Activated naive CD4-positive, alpha-beta T cell treated with anti-CD3 and anti-CD28 coated beads, Interleukin-2, amount 50 U/mL, for 72 hours (primary cell): Measurements from ENCODE around the gene LRP1B. TPM values are rescaled to one million over a fixed set of nuclear protein-coding genes. Genes with fewer than 3 reads are reported as not detected.

Experiments
- ATAC-seq, 2 donors: fragments of 150-1000 bp; cut with Tn5 transposase; 2 replicates each; pipeline ENCODE4 v1.10.0; 2021; ENCODE audit warnings: mild to moderate bottlenecking in 2 of 2, moderate library complexity in 2 of 2
- DNase-seq, 2 donors: peaks; one replicate each; pipeline ENCODE4 v3.0.0; 2021 to 2022; ENCODE audit warnings: low spot score in 2 of 2
- H3K27ac Mint-ChIP-seq, 2 donors: one replicate each; pipeline ENCODE4 v1.8.0; 2022; ENCODE audit warnings: mild to moderate bottlenecking in 2 of 2, mixed read lengths in 2 of 2
- H3K36me3 Mint-ChIP-seq, 2 donors: one replicate each; pipeline ENCODE4 v1.8.0; 2022; ENCODE audit warnings: mixed read lengths in 2 of 2
- H3K9me3 Mint-ChIP-seq, 2 donors: one replicate each; pipeline ENCODE4 v1.8.0; 2022; ENCODE audit warnings: mixed read lengths in 2 of 2
- total RNA-seq, 2 donors: library from RNA; stranded (reverse); gene quantifications; one replicate each; pipeline ENCODE4 v1.2.3, GENCODE V29; 2022

Gene LRP1B
- total RNA-seq, 2 donors from 2014 or later: not detected

GRCh38 chr2:141598982-141599381 is 531.8 kb downstream of the LRP1B start:
- Mint-ChIP-seq H3K36me3 (no peaks in the 10 kb centered on the region), H3K27ac (no peak overlapping the region), H3K9me3 (peaks cover 19 to 22% of the 10 kb centered on the region in 2 donors)
- ATAC-seq: no peak
- no peak for DNase-seq

- DNase-seq: no peak
- H3K36me3 Mint-ChIP-seq: peaks cover 0 to 6% of the 10 kb centered on the region in 2 donors
- ATAC-seq: no peak
- H3K9me3 Mint-ChIP-seq: peaks cover 26 to 29% of the 10 kb centered on the region in 2 donors
- no peak overlapping the region for H3K27ac Mint-ChIP-seq
Measured at GRCh38 chr2:141595316-141595920, 535.4 kb downstream of the LRP1B start.

GRCh38 chr2:141591787-141592186 is 539.0 kb downstream of the LRP1B start:
- no peak for ATAC-seq
- H3K36me3 Mint-ChIP-seq: peaks cover 0 to 6% of the 10 kb centered on the region in 2 donors
- no peak overlapping the region for H3K27ac Mint-ChIP-seq
- no peak for DNase-seq
- peaks cover 12 to 18% of the 10 kb centered on the region in 2 donors for H3K9me3 Mint-ChIP-seq

DNA sequence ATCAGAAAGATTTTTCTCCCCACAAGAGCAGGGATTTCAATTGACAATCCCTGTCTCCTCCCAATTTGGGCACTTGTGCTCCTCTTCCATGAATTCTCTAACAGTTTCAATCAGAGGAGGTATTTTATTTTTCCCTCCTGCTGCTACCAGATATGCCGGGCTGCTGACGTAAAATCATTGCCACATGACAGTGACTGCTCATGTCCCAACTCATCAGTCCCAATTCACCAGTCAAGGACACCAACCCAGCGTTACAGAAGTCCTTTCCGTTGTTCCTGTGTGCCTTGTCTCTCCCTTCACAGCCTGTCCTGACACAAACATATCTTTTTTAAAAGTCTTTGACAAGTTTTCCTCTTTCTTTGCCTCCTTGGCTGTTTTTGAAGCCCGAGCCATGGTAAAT is 540.2 kb downstream of the LRP1B start:
- peaks cover 12 to 18% of the 10 kb centered on the region in 2 donors for H3K9me3 Mint-ChIP-seq
- no peak for DNase-seq
- H3K36me3 Mint-ChIP-seq: peaks cover 0 to 6% of the 10 kb centered on the region in 2 donors
- ATAC-seq: no peak
- no peak overlapping the region for H3K27ac Mint-ChIP-seq

DNA sequence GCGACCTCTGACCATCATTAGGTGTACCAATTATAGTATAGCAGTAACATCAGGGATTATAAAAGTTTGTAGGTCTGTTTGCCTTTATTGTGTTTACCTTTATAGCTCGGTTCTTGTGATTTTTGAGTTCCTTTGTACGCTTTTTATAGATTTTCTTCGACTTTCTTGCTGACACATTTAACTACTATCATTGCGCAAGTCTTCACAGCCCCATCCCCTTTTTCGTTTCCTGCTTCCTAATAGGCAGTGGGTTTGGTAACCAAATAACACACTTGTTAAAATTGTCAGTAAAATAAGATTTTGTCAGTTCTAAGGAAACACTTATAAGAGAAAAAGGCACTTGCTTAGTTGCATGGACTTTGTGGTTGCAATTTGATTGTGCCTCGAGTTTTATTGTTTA is 541.5 kb downstream of the LRP1B start:
- no peak for ATAC-seq
- DNase-seq: no peak
- H3K36me3 Mint-ChIP-seq: peaks cover 0 to 6% of the 10 kb centered on the region in 2 donors
- H3K9me3 Mint-ChIP-seq: peaks cover 12 to 17% of the 10 kb centered on the region in 2 donors
- no peak overlapping the region for H3K27ac Mint-ChIP-seq

DNA sequence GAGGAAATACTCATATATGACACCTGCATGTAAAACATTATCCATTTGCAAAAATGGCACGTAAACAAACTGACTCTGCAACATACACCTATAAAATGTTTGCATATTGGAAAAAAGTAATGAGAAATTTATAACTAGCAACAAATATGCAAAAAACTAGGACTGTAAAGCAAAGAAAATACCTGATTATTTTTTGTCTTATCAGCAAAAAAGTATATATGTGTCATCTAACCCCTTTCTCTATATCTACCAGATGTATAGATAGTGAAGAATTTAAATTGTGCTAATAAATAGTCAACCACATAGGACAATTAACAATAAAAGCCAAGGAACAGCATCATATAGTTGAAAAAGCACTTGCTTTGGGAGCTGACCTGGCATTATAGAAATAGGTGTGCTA is 543.8 kb downstream of the LRP1B start:
- DNase-seq (no peak), ATAC-seq (no peak)
- H3K9me3 Mint-ChIP-seq: peaks cover 7 to 13% of the 10 kb centered on the region in 2 donors
- H3K27ac Mint-ChIP-seq: no peak overlapping the region
- H3K36me3 Mint-ChIP-seq: peaks cover 0 to under 1% of the 10 kb centered on the region in 2 donors

GRCh38 chr2:141582213-141582612 is 548.6 kb downstream of the LRP1B start:
- ATAC-seq (no peak), DNase-seq (no peak)
- H3K9me3 Mint-ChIP-seq: peaks cover 8% of the 10 kb centered on the region in 2 donors
- H3K36me3 Mint-ChIP-seq: no peaks in the 10 kb centered on the region
- no peak overlapping the region for H3K27ac Mint-ChIP-seq

DNA sequence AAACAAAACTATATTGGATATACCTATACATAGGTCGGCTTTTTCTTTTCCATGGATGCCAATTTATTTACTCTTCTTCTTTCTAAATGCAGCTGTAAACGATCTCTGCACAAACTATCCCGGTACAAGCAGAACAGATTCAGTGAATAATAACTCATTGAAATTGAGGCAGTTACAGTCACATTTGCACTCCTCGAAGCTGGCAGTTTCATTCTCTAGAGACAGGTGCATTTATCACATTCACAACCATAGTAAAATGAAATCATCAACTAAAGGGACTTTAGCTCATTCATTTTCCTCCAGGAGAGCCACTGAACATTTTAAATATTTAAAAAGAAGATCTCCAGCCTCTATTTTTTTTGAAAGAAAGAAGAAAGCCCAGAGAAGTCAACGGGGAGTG is 551.7 kb downstream of the LRP1B start:
- no peak for ATAC-seq
- Mint-ChIP-seq H3K27ac (no peak overlapping the region), H3K9me3 (peaks cover 8 to 14% of the 10 kb centered on the region in 2 donors), H3K36me3 (no peaks in the 10 kb centered on the region)
- no peak for DNase-seq

- Mint-ChIP-seq H3K9me3 (peaks cover 11 to 25% of the 10 kb centered on the region in 2 donors), H3K36me3 (peaks cover 0 to 5% of the 10 kb centered on the region in 2 donors)
- ATAC-seq: no peak
Measured at GRCh38 chr2:141570474-141571131, 560.2 kb downstream of the LRP1B start.

GRCh38 chr2:141569941-141570340 is 560.9 kb downstream of the LRP1B start:
- no peak for ATAC-seq
- H3K9me3 Mint-ChIP-seq: peaks cover 11 to 25% of the 10 kb centered on the region in 2 donors
- no peak overlapping the region for H3K27ac Mint-ChIP-seq
- DNase-seq: no peak
- peaks cover 0 to 5% of the 10 kb centered on the region in 2 donors for H3K36me3 Mint-ChIP-seq

More at GRCh38 chr2:141570474-141571131, 560.2 kb downstream of the LRP1B start:
- DNase-seq: no peak
- no peak overlapping the region for H3K27ac Mint-ChIP-seq

- peaks cover 0 to 5% of the 10 kb centered on the region in 2 donors for H3K9me3 Mint-ChIP-seq
Measured at GRCh38 chr2:141565597-141565996, 565.2 kb downstream of the LRP1B start.

DNA sequence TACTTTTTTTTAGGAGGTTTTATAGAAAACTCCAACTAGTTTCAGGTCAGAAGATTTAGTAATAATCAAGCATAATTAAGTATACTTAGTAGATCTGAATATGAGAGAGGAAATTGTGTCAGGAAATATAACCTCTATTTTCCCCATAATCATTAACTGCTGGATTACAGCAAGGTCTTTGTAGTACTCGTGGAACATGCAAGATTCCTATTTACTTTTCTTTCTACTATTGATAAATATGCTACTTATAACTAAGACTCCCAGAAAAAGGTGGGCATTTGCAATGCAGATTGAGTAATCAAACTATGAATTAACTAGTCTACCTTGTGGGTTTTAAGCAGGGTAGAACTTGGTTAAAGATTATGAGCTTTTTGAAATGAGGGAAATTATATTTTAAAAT is 570.1 kb downstream of the LRP1B start:
- ATAC-seq: no peak
- H3K9me3 Mint-ChIP-seq: peaks cover 0 to 3% of the 10 kb centered on the region in 2 donors
- no peak overlapping the region for H3K27ac Mint-ChIP-seq
- no peaks in the 10 kb centered on the region for H3K36me3 Mint-ChIP-seq
- DNase-seq: no peak

More at GRCh38 chr2:141565597-141565996, 565.2 kb downstream of the LRP1B start:
- H3K36me3 Mint-ChIP-seq: no peaks in the 10 kb centered on the region
- DNase-seq (no peak), ATAC-seq (no peak)
- no peak overlapping the region for H3K27ac Mint-ChIP-seq

GRCh38 chr2:141557329-141558095 is 573.3 kb downstream of the LRP1B start:
- Mint-ChIP-seq H3K36me3 (no peaks in the 10 kb centered on the region), H3K27ac (no peak overlapping the region), H3K9me3 (peaks cover 3 to 4% of the 10 kb centered on the region in 2 donors)
- no peak for DNase-seq
- no peak for ATAC-seq

GRCh38 chr2:141555876-141556470 is 574.8 kb downstream of the LRP1B start:
- no peak for ATAC-seq

DNA sequence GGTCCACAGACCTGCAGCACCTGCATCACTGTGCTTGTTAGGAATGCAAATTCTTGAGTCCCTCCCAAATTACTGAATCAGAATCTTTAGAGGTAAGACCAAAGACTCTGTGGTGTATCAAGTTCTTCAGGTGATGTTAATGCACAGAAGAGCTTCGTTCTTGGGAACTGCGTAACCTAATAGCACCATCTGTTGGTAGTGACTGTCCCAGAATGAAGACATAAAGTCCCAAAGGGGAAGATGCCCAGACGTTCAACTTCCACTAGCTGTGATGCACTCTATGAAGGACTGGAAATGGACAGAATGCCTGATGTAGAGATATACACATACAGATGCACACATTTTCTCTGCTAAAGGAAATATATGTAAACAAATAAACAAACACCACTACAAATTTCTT is 576.0 kb downstream of the LRP1B start:
- no peak overlapping the region for H3K27ac Mint-ChIP-seq
- peaks cover 3 to 4% of the 10 kb centered on the region in 2 donors for H3K9me3 Mint-ChIP-seq
- ATAC-seq (no peak), DNase-seq (no peak)
- no peaks in the 10 kb centered on the region for H3K36me3 Mint-ChIP-seq

More at GRCh38 chr2:141555876-141556470, 574.8 kb downstream of the LRP1B start:
- Mint-ChIP-seq H3K36me3 (no peaks in the 10 kb centered on the region), H3K27ac (no peak overlapping the region), H3K9me3 (peaks cover 3 to 4% of the 10 kb centered on the region in 2 donors)
- DNase-seq: no peak

GRCh38 chr2:141534666-141535362 is 596.0 kb downstream of the LRP1B start:
- no peaks in the 10 kb centered on the region for H3K36me3 Mint-ChIP-seq
- no peak overlapping the region for H3K27ac Mint-ChIP-seq
- DNase-seq (no peak), ATAC-seq (no peak)
- H3K9me3 Mint-ChIP-seq: peaks cover 16 to 18% of the 10 kb centered on the region in 2 donors
